Common myeloid progenitor, CD34-positive (primary cell): Measurements from ENCODE around the gene ST8SIA4.

ENCODE experiments used
- CTCF ChIA-PET: fragments of 350-600 bp; sonication (Branson Sonifier 250); formaldehyde crosslinking; loops from one replicate; lab custom pipeline; 2021; ENCODE audit warnings: antibody characterized with exemption; lab: Charles Lee
- POLR2A ChIA-PET: fragments of 350-600 bp; sonication (Branson Sonifier 250); formaldehyde crosslinking; loops from one replicate; lab custom pipeline; 2021; ENCODE audit warnings: antibody characterized with exemption; lab: Charles Lee
- DNase-seq, 3 donors: peaks; one replicate each; pipeline versions ENCODE4 v3.0.0 to v3.0.0-alpha.2; 2013
- H3K27ac ChIP-seq, 2 experiments: 1 replicate in 1 of 2; 2 replicates in 1 of 2; pipeline ENCODE4 v1.7.0; 2013; ENCODE audit warnings: inconsistent platforms in 2 of 2, low read length in 2 of 2, mild to moderate bottlenecking in 2 of 2, low read depth in 1 of 2, moderate library complexity in 1 of 2; ENCODE audit not compliant: severe bottlenecking in 2 of 2, insufficient read depth in 1 of 2, poor library complexity in 1 of 2
- H3K27me3 ChIP-seq, 5 experiments: replicated peaks in 2 of 5; 1 replicate in 3 of 5; 2 replicates in 2 of 5; pipeline versions ENCODE4 v1.6.1 to v1.7.0; 2013; ENCODE audit warnings: low read length in 4 of 5, mild to moderate bottlenecking in 2 of 5, moderate library complexity in 2 of 5, inconsistent platforms in 1 of 5; ENCODE audit not compliant: insufficient read depth in 5 of 5, control insufficient read depth in 4 of 5
- H3K36me3 ChIP-seq, 4 experiments: 1 replicate in 2 of 4; 2 replicates in 2 of 4; pipeline versions ENCODE4 v1.6.1 to v1.7.0; 2013; ENCODE audit warnings: low read length in 3 of 4, control low read depth in 1 of 4, mild to moderate bottlenecking in 1 of 4; ENCODE audit not compliant: control insufficient read depth in 4 of 4, insufficient read depth in 4 of 4
- H3K4me1 ChIP-seq, 4 experiments: 1 replicate in 3 of 4; 2 replicates in 1 of 4; pipeline versions ENCODE4 v1.6.1 to v1.7.1; 2013; ENCODE audit warnings: low read length in 3 of 4, mild to moderate bottlenecking in 3 of 4, control low read depth in 1 of 4, inconsistent platforms in 1 of 4, moderate library complexity in 1 of 4; ENCODE audit not compliant: control insufficient read depth in 4 of 4, insufficient read depth in 4 of 4; ENCODE audit errors: control extremely low read depth in 1 of 4
- H3K4me3 ChIP-seq, 7 experiments: 1 replicate in 4 of 7; 2 replicates in 3 of 7; pipeline versions ENCODE4 v1.5.1 to v1.7.0; 2013; ENCODE audit warnings: mild to moderate bottlenecking in 7 of 7, low read length in 6 of 7, moderate library complexity in 6 of 7, inconsistent platforms in 2 of 7, low read depth in 2 of 7, control low read depth in 1 of 7; ENCODE audit not compliant: insufficient read depth in 4 of 7, control insufficient read depth in 1 of 7; ENCODE audit errors: extremely low read depth in 1 of 7
- H3K9me3 ChIP-seq, 5 experiments: 1 replicate in 4 of 5; 2 replicates in 1 of 5; pipeline versions ENCODE4 v1.6.1 to v1.7.1; 2013; ENCODE audit warnings: low read length in 4 of 5, mild to moderate bottlenecking in 2 of 5, inconsistent platforms in 1 of 5, low read depth in 1 of 5, moderate library complexity in 1 of 5; ENCODE audit not compliant: control insufficient read depth in 4 of 5, insufficient read depth in 2 of 5; ENCODE audit errors: control extremely low read depth in 1 of 5
- WGBS: methylation state at CpG from one replicate; pipeline ENCODE4 v1.1.5; 2013; ENCODE audit not compliant: insufficient coverage; 5-methylcytosine and 5-hydroxymethylcytosine counted together

ST8SIA4 gene

DNA sequence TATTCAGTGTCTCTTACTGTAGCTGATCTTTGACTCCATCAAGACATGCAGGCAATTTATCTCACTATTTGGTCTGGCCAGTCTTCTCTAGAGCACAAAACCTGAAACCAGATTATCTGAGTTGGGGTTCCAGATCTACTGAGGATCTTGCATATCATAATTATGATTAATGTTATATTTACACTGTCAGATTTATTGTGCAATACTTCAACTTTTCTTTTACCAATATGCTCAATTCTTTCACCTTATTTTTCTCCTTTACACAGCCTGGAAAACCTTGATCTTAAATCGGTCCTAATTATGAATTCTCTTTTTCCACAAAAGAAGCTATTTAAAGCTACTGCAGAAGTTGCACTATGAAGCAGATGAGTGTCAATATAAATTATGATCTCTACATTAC, 140.1 kb downstream of the ST8SIA4 start:
- ChIA-PET CTCF (interaction anchor here (1.3 to 2.2 kb wide), 4 partner anchors 10 to 52 kb away, joined by 3 to 10 read pairs (median 4); no protein-coding TSS in a partner anchor), POLR2A (no interaction called here)

DNA sequence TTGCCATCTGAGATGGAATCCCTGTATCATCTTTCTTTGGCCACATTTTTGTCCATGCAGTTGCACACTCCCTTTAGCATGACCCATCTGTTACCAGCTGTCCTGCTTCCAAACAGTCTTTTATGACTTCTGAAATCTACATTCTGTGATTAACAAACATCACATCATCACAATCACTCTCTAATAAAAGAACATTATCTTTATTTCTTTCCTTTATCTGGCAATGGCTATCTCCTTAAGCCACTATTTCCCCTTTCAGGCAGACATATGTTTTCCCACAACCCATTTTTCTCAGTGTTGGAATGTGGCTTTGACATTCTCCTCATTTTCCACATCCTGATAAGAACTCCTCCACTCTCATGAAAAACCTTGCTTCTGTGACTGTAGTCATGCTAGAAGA, 141.0 kb downstream of the ST8SIA4 start:
- no peak overlapping the region for H3K27ac ChIP-seq
- no peak overlapping the region for H3K4me3 ChIP-seq
- no peaks in the 10 kb centered on the region for H3K9me3 ChIP-seq
- ChIA-PET CTCF (interaction anchor here (1.3 to 1.9 kb wide), 2 partner anchors 16 to 43 kb away, joined by 3 to 6 read pairs; no protein-coding TSS in a partner anchor), POLR2A (no interaction called here)
- no peak for DNase-seq
- peaks cover 0 to 3% (median 2%) of the 10 kb centered on the region in 4 experiments for H3K4me1 ChIP-seq
- H3K27me3 ChIP-seq, result no peaks in the 10 kb centered on the region
- H3K36me3 ChIP-seq, result no peaks in the 10 kb centered on the region

More for the DNA sequence above, 140.1 kb downstream of the ST8SIA4 start:
- no peaks in the 10 kb centered on the region for H3K36me3 ChIP-seq
- H3K4me3 ChIP-seq, result no peak overlapping the region
- no peaks in the 10 kb centered on the region for H3K27me3 ChIP-seq
- peaks cover 0 to 3% (median 2%) of the 10 kb centered on the region in 4 experiments for H3K4me1 ChIP-seq
- no peak overlapping the region for H3K27ac ChIP-seq
- WGBS, result no CpG with 5 or more reads among the region's 1 CpG
- no peak for DNase-seq
- H3K9me3 ChIP-seq, result no peaks in the 10 kb centered on the region

DNA sequence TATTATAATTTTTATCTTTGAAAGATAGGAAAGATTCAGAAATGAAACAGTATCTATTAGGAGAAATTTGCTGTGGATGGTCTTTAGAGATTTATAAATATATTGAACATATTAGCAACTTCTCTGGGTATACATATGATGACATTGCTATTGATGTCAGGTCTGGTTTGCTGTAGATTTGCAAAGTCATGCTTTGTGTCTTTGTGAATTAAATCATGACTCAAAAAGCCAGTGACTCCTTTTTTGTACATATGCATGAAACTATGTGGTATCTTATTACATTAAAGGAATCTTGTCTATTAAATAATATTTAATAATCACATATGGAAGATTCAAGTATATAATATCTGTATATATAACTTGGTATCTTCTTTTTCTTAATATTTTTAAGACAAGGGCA, 141.9 kb downstream of the ST8SIA4 start:
- CTCF ChIA-PET, result no interaction called here

DNA sequence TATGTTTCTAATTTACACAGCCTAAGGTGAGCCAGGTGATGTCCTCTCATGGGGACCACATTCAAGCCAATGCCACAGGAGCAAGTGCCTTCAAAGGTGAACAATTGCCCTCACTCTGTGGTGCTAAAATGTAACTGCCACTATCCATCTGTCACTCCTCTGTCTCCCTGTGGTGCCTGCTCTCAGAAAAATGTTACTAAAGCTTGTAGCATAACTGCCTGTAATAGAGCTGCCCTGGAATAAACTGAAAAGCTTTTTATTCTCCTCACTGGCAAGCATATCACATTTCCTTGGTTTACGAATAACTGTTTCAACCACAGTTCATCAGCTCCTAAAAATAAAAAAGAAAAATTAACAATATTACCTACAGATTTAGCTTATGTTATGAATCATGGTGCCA, 142.4 kb downstream of the ST8SIA4 start:
- Histone ChIP-seq H3K4me1 (peaks cover 0 to 3% (median 2%) of the 10 kb centered on the region in 4 experiments), H3K27ac (no peak overlapping the region), H3K27me3 (no peaks in the 10 kb centered on the region), H3K9me3 (no peaks in the 10 kb centered on the region), H3K36me3 (no peaks in the 10 kb centered on the region), H3K4me3 (no peak overlapping the region)
- no CpG with 5 or more reads among the region's 1 CpG for WGBS
- DNase-seq, result no peak
- ChIA-PET CTCF (no interaction called here), POLR2A (no interaction called here)

More for the DNA sequence above, 141.9 kb downstream of the ST8SIA4 start:
- POLR2A ChIA-PET, result no interaction called here
- Histone ChIP-seq H3K4me1 (peaks cover 0 to 3% (median 2%) of the 10 kb centered on the region in 4 experiments), H3K27ac (no peak overlapping the region), H3K27me3 (no peaks in the 10 kb centered on the region), H3K9me3 (no peaks in the 10 kb centered on the region), H3K36me3 (no peaks in the 10 kb centered on the region), H3K4me3 (no peak overlapping the region)
- DNase-seq, result peak in 2 of 3 donors; percentile 21 to 46

DNA sequence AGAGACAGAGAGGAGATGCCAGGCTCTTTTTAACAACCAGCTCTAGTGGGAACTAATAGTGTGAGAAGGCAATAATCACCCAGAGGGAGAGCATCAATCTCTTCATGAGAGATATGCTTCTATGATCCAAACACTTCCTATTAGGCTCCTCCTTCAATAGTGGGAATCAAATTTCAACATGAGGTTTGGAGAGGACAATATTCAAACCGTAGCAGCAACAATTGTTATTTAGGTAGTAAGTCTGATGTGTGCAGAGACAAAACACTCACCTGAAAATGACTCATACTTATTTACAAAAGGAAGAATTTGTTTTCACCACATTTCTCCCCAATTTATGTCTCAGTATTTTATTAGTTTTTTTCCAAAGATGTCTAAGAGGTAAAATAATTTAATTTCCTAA, 144.3 kb downstream of the ST8SIA4 start:
- ChIA-PET CTCF (interaction anchor here (1.0 kb wide), 1 partner anchor 14 kb away, joined by 3 read pairs; no protein-coding TSS in a partner anchor), POLR2A (no interaction called here)
- Histone ChIP-seq H3K27ac (no peak overlapping the region), H3K4me3 (no peak overlapping the region), H3K27me3 (no peaks in the 10 kb centered on the region), H3K36me3 (no peaks in the 10 kb centered on the region), H3K4me1 (peaks cover 0 to 3% (median 2%) of the 10 kb centered on the region in 4 experiments), H3K9me3 (no peaks in the 10 kb centered on the region)
- no CpG with 5 or more reads among the region's 1 CpG for WGBS
- DNase-seq, result no peak

GRCh38 chr5:100758306-100758705, 144.8 kb downstream of the ST8SIA4 start:
- no peaks in the 10 kb centered on the region for H3K9me3 ChIP-seq
- H3K4me1 ChIP-seq, result peaks cover 0 to 3% (median 2%) of the 10 kb centered on the region in 4 experiments
- 93% methylated on average over 5 of the region's 5 CpGs for WGBS
- CTCF ChIA-PET, result interaction anchor here (1.0 kb wide), 1 partner anchor 13 kb away, joined by 3 read pairs; no protein-coding TSS in a partner anchor
- no peak for DNase-seq
- POLR2A ChIA-PET, result no interaction called here
- H3K27me3 ChIP-seq, result no peaks in the 10 kb centered on the region
- H3K36me3 ChIP-seq, result no peaks in the 10 kb centered on the region
- no peak overlapping the region for H3K27ac ChIP-seq
- no peak overlapping the region for H3K4me3 ChIP-seq

- Histone ChIP-seq H3K27ac (no peak overlapping the region), H3K27me3 (no peaks in the 10 kb centered on the region), H3K4me3 (no peak overlapping the region), H3K4me1 (peaks cover 0 to 3% (median 2%) of the 10 kb centered on the region in 4 experiments), H3K9me3 (no peaks in the 10 kb centered on the region), H3K36me3 (no peaks in the 10 kb centered on the region)
- no peak for DNase-seq
- ChIA-PET CTCF (interaction anchor here (0.9 kb wide), 1 partner anchor 15 kb away, joined by 3 read pairs; no protein-coding TSS in a partner anchor), POLR2A (interaction anchor here (0.6 kb wide), 1 partner anchor 17 kb away, joined by 3 read pairs; no protein-coding TSS in a partner anchor)
- WGBS, result 98% methylated on average over 7 of the region's 8 CpGs
These were observed 145.5 kb downstream of the ST8SIA4 start for GRCh38 chr5:100757618-100758017.
